ELF-1 (cell line): ENCODE results near the gene OR2A2.
"Not testable (repeated sequence)": the region's sequence is repeated elsewhere in the genome, so short reads cannot be mapped to it uniquely, and the experiment has no call there.

Experiments
- DNase-seq: peaks from one replicate; pipeline ENCODE4 v3.0.0-alpha.2; 2016; ENCODE audit warnings: low read depth, low spot score

OR2A2 gene, protein sequence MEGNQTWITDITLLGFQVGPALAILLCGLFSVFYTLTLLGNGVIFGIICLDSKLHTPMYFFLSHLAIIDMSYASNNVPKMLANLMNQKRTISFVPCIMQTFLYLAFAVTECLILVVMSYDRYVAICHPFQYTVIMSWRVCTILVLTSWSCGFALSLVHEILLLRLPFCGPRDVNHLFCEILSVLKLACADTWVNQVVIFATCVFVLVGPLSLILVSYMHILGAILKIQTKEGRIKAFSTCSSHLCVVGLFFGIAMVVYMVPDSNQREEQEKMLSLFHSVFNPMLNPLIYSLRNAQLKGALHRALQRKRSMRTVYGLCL

DNA sequence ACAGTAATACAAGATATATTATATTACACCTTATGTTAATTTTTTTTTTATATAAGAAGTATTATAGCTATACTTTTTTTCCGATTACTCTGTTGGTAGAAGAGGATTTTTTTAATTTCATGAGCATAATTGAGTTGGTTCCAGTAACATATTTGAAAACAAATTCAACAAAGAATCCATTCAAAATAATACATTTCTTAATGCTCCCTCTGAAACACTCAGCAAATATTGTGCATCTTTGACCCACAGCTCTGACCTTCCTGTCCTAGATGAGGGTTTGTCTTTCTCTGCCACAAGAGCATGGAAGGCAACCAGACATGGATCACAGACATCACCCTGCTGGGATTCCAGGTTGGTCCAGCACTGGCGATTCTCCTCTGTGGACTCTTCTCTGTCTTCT is at the start of gene OR2A2:
Gene OR2A2, plus strand, starts transcription at position 301 of the 400 bp plus-strand sequence. Its CDS starts 0 bp downstream, at position 301.
- DNase-seq, result no peak

DNA sequence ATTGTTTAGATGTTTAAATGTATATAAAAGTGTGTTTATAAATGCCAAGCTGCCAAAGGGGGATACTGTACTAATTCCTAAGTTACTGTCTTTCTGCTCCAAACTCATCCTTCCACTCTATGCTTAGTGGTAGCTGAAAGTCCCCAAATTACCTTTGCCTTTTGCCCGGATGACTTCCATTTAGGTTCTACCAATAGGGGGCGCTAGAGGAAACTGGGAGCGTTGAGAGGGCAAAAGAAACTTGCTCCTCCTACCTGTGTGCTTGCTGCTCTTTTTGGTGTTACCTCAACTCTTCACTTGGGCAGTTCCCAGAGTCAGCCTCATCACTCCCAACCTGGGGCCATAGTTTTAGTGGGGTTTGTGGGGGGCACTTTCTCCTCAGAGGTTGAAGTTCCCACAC is 45.7 kb upstream of the OR2A2 start:
- no peak for DNase-seq

DNA sequence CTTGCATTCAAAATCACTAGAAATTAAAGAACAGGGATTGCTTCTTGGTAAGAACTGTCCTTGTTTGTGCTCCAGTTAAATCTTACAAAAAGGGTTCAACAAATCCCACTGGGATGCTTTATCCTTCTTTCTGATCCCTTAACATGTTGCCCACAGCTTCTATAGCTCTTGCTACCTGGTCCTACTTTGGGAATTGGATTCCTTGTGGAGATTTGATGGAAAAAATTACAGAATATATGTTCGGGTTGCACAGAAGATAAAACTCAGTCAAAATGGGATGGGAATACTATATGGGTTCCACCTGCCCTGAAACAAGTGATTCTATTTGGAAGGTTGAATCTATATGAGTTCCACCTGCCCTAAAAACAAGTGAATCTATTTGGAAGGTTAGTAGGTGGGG is 39.9 kb upstream of the OR2A2 start, which contains the start of gene OR2A25:
Gene OR2A25, plus strand, starts transcription at position 301 of the 400 bp plus-strand sequence. CDS start 4,409 bp downstream, outside the sequence.
- DNase-seq, result no peak

DNA sequence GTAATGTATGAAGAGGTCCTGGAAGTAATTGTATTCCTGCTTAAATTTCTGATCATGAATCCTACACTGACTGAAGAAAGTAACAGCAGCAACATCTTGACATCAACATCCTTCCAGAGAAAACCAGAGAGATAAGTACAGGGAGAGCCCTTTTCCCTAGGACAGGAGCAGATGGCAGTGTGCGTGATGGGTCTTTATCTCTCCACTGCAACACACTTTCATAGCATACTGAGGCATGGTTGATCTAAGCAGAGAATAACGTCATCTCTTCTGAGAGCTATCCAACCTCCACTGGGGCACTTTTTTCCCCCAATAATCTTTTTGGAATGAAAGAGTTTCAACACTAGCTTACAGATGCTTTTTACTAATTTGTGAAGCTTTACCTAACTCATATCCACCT is 39.4 kb upstream of the OR2A2 start:
- no peak for DNase-seq

DNA sequence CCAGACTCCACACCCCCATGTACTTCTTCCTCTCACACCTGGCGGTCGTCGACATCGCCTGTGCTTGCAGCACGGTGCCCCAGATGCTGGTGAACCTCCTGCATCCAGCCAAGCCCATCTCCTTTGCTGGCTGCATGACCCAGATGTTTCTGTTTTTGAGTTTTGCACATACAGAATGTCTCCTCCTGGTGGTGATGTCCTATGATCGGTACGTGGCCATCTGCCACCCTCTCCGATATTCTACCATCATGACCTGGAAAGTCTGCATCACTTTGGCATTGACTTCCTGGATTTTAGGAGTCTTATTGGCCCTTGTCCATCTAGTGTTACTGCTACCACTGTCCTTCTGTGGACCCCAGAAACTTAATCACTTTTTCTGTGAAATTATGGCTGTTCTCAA is 35.0 kb upstream of the OR2A2 start:
- no peak for DNase-seq

DNA sequence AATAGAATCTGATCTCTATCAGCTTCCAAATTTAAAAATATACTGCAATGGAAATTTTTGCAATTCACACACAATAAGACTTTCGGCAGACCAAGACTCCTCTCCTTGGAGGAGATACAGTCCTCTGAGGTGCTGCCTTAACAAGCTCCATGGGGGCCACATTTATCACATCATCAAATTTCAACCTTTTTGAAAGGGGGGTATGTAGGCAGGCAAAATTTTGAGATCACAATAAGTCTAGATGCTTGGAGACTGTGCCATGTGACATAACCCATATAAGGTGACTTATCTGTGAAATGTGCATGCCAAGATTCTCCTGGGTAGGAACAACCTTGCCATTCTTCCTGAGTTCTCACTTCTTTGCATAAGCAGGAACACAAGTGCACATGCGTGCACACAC is 23.4 kb upstream of the OR2A2 start, which contains the start of gene OR2A12:
Gene OR2A12, plus strand, starts transcription at position 301 of the 400 bp plus-strand sequence. CDS start 8,830 bp downstream, outside the sequence.
- DNase-seq, result no peak

DNA sequence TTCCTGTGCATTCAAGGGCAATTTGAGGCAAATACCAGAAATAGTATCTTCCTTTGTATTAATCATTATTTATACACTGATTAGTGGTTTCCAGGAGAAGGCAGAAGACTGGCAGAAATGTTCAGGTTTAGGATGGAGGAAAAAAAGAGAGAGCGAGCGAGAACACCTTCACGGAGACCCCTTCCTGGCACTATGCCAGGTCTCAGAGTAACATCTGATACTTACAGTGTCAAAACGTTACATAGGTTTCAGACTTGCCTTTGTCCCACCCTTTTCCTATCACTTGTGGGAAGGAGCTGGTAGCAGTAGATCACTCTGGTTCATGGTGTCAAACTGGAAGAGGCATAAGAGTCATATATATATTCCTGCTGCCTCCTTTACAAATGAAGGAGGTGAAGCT is 22.7 kb upstream of the OR2A2 start:
- DNase-seq, result no peak

DNA sequence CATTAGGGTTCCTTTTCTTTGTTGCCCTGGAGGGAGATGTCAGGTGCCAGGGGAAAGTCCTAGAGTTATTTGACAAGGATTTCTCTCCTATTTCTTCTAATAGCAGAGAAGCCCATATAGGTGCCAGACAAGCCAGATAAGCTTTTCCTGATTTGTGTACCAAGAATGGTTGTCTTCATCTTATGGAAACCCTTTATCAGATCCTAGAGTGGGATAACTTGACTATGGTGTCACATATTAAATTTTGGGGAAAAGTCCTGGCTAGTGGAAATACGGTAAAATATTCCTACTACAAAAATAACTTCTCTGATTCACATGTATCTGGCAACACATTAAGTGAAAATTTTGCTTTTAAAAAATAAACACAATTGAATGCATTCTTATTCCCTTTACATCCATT is 22.2 kb upstream of the OR2A2 start:
- DNase-seq, result no peak

DNA sequence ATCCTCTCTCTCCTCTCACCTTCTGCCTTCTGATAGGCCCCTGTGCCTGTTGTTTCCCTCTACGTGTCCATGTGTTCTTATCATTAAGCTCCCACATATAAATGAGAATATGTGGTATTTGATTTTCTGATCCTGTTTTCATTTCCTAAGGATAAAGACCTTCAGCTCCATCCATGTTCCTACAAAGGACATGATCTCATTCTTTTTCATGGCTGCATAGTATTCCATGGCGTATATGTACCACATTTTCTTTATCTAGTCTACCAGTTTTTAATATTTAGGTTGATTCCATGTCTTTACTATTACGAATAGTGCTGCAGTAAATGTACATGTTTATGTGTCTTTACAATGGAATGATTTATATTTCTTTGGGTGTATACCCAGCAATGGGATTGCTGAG is 18.7 kb upstream of the OR2A2 start:
- no peak for DNase-seq

DNA sequence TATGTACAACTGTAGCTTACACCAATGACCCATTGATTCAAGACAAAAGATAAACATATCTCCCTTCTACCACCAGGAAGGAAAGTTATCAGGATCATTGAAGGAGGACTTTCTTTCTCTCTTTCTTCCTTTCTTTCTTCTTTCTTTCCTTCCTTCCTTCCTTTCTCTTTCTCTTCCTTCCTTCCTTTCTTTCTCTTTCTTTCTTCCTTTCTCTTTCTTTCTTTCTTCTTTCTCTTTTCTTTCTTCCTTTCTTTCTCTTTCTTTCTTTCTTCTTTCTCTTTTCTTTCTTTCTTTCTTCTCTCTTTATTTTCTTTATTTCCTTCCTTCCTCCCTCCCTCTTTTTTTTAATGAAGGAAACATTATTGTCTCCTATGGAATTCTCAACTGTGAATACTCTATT is 10.6 kb upstream of the OR2A2 start:
- no peak for DNase-seq

DNA sequence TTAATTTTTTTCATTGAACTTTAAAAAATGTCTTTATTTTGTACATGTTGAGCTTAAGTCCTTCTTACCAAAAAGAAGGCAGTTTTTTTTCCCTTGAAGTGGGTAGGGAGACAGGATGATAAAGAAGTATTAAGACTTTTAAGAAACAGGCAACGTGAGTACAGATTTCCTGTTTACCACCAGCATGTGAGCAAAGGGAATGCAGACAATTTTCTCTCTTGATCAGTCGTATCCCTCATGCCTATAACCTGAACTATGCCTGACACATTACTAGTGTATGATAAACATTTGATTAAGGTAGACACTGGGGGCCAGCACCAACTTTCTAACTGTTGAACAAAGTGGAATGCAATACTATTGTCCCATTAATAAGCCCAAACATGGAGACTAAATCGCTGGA is 8.8 kb upstream of the OR2A2 start:
- DNase-seq, result no peak

DNA sequence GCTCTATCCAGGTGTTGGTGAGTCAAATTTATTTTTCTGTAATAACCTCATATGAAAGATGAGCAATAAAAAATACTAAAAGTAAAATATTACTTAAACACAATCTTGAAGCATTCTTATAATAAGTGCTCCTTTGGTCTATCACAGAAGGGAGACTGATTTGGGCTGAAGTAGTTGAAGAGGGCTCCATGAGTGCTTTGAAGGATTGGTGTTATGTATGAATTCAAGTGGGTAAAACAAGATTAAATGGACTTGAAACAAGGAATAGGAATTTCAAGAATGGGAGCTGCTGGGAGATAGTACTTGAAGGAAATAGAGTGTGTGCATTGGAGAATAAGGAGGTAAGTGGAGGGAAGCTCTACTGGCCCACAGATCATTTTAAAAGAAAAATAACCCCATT is 7.3 kb upstream of the OR2A2 start:
- no peak for DNase-seq

DNA sequence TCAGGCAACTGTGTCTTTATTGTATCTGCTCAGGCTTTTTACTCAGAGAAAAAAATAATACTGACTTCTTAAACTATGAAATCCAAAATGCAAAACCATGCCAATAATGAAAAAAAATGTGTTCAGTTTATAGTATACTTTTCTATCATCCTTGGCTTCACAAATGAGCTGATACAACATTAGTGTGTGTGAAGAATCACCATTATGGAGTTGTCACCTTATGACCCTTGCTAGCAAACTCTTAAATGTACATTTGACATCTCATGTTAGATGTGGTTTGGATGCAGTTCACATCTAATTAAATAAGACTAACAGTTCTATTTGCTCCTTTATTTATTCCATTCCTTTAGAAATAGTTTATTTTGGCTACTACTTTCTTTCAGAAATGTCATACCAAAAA is 4.2 kb upstream of the OR2A2 start:
- no peak for DNase-seq

DNA sequence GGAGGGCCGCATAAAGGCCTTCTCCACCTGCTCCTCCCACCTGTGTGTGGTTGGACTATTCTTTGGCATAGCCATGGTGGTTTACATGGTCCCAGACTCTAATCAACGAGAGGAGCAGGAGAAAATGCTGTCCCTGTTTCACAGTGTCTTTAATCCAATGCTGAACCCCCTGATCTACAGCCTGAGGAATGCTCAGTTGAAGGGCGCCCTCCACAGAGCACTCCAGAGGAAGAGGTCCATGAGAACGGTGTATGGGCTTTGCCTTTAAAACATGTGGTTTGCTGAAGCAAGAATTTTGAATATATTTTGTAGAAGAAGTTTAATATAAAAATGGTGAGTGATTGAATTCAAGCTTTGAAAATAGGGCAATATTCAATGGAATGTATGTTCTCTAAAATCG is 889 bp downstream of the OR2A2 start:
- no peak for DNase-seq

DNA sequence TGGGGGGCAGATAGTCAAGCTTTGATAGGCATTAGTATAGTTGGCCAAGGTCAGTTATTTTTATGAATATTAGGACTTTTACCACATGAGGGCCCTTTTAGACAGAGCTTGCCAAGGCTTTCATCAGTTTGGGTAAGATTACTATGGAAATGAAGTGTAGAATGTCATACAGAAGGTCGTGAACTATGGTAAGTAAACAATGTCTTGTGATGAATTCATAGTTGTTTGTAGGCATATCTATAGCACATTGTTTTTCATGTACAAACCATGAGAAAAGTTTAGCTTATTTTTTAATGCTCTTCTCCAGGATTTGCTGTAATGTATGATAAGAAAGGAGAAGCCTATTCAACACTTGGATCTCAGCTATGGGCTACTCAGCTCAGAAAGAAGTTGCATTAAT is 4.3 kb downstream of the OR2A2 start:
- DNase-seq, result no peak

DNA sequence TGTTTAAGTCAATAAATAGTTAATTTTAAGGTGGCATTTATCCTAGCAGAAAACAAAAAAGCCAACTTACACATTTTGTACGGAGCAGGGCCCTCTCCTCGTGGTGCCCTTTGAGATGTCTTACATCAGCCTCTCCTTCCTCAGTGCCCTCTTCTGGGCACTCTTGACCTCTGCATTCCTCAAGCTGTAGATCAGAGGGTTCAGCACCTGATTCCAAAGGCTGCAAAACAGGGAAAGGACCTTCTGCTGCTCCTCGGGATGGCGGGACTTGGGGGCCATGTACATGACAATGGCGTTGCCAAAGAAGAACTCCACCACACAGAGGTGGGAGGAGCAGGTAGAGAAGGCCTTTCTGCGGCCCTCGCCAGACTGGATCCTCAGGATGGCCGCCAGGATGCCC is 9.0 kb downstream of the OR2A2 start:
- DNase-seq, result peak; percentile 4

DNA sequence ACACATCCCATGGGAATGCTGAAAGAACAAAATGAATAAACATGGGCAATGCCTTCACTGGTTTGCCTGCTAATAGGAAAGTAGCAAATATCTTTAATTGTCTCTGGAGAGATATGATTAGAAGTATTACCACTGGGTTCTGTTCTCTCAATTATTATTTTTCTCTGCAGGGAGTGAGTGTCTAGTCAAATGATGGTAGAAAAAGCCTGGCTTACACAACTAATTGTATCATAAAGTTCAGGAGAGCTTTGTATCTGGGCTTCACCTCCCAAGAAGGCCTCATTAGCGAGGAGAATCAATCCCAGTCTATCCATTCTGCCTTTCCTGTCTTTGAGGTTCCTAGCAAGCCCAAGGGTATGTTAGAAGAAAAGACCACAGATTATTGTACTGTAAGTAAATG is 13.5 kb downstream of the OR2A2 start, which contains the start of gene OR2A14:
Gene OR2A14, plus strand, starts transcription at position 301 of the 400 bp plus-strand sequence. CDS start 5,937 bp downstream, outside the sequence.
- DNase-seq, result no peak

DNA sequence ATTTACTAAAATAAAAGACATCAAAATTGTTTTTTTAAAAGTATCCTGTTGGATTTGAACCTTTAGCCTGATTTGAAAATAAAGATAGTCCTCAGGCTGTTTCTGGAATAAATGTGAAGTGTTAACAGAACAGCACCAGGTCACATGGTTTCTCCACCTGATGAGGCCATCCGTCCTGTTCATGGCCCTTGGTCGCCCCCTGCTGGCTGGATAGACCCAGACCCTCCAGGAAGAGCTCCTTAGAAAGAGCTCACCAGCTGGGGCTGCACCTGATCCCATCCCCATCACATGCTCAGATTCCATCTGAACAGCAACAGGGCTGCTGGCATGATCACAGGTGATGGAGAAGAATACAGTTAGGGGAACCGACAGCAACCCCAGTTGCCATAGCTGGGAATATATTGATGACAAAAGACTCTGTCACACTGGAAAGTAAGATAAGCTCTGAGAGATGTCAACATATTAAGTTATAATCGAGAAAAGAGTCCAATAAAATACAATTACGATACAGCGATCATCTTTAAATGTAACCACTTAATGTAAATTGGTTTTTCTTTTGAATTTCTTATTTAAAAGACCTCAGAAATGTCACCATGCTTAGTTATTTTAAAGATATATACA is 18.4 kb downstream of the OR2A2 start:
- DNase-seq, result peak; percentile 91

DNA sequence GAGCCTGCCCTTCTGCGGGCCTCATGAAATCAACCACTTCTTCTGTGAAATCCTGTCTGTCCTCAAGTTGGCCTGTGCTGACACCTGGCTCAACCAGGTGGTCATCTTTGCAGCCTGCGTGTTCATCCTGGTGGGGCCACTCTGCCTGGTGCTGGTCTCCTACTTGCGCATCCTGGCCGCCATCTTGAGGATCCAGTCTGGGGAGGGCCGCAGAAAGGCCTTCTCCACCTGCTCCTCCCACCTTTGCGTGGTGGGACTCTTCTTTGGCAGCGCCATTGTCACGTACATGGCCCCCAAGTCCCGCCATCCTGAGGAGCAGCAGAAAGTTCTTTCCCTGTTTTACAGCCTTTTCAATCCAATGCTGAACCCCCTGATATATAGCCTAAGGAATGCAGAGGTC is 20.2 kb downstream of the OR2A2 start:
- not testable (repeated sequence) for DNase-seq

DNA sequence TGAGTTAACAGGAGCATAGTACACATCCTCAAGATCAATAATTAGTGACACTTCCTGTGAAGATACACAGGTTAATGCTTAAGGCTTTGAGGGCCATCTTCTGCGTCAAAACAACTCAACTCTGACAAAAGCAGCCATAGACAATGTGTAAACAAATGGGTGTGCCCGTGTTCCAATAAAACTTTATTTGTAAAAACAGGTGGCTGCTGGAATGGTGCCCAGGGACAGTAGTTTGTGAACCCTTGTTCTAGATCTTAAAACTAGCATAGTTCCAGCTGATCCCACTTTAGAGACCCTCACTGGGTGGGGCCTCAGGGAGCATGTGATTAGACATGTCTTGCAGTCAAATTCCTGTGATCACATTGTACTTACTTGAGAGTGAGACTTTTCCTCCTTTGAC is 21.3 kb downstream of the OR2A2 start:
- no peak for DNase-seq

DNA sequence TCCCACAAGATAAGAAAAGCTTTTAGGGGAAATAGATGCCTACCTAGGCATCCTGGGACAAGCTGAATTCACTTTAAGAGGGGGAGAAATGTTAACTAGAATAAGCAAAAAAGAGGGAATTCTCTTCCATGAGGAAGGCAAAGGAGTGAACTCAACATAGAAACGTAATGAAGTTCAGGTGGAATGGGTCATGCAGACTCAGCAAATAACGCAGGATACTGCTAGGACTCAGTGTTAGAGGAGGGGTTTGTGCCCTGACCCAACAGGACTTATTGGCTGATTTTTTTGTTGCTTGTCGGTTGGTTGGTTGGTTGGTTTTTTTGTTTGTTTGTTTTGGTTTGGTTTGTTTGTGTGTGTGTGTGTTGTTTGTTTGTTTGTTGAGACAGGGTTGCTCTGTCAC is 22.9 kb downstream of the OR2A2 start:
- no peak for DNase-seq

DNA sequence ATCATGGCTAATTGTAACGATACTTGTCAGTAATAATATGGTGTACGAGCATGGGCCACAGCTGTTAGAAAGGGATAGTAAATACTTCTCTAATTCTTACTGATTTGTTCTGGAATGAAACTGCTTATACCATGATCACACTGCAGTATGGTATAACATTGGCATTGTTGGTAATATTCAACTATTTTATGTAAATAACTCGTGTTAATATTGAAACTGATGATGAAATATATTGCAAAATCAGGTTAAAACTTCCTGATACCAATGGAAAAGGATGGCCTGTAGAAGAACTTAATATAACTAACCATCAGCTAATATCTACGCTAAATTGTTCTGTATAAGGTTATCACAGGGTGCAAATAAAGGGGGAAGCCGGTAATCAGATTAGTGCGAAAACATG is 23.9 kb downstream of the OR2A2 start:
- no peak for DNase-seq

DNA sequence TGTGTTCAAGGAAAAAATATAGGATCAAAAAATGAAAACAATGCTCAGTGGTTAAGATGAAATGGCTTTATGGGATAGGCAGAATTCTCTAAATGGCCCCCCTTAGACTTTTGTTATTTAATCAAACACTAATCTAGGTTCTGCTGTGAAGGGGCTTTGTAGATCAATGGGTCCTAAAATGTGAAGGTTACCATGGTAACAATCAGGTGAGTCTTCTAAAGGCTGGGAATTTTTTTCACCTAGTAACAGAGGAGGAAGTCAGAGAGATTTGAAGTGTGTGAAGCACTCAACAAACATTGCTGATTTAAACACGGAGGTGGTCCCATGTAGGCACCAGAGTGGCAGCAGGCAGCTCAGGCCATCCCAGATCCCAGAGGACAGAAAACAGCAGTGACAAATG is 24.7 kb downstream of the OR2A2 start:
- no peak for DNase-seq
